HG03097 (cell line): ENCODE results near the gene NOC2L.
"Not testable (repeated sequence)": the region's sequence is repeated elsewhere in the genome, so short reads cannot be mapped to it uniquely, and the experiment has no call there.

Experiments used
- ATAC-seq: cut with Tn5 transposase; IDR thresholded peaks from one replicate; pipeline ENCODE4 v1.9.1; 2021; ENCODE audit not compliant: unreplicated experiment, low FRiP score

The NOC2L gene

GRCh38 chr1:994546-994945 lies 35.5 kb upstream of the NOC2L start:
- ATAC-seq: not testable (repeated sequence)

- no peak for ATAC-seq
Observed at GRCh38 chr1:993379-993995, 34.4 kb upstream of the NOC2L start.

GRCh38 chr1:992362-992761 lies 33.3 kb upstream of the NOC2L start:
- ATAC-seq: no peak

GRCh38 chr1:991895-992294 lies 32.8 kb upstream of the NOC2L start:
- ATAC-seq: no peak

GRCh38 chr1:991275-991674 lies 32.2 kb upstream of the NOC2L start:
- not testable (repeated sequence) for ATAC-seq

GRCh38 chr1:988061-988460 lies 29.0 kb upstream of the NOC2L start:
- not testable (repeated sequence) for ATAC-seq

- ATAC-seq: no peak
Observed at GRCh38 chr1:985126-985525, 26.1 kb upstream of the NOC2L start.

GRCh38 chr1:984476-984814 lies 25.4 kb upstream of the NOC2L start:
- no peak for ATAC-seq

- ATAC-seq: no peak
Observed at GRCh38 chr1:983798-984475, 24.9 kb upstream of the NOC2L start.

GRCh38 chr1:982765-983436 lies 23.8 kb upstream of the NOC2L start:
- ATAC-seq: no peak

GRCh38 chr1:981955-982558 lies 23.0 kb upstream of the NOC2L start, which contains the start of gene PERM1:
Gene PERM1 (minus strand): TSS chr1:982093. CDS start chr1:981029, 1,064 bp downstream.
- ATAC-seq: no peak

GRCh38 chr1:981491-981954 lies 22.5 kb upstream of the NOC2L start:
- no peak for ATAC-seq

- no peak for ATAC-seq
Observed at GRCh38 chr1:980602-981395, 21.7 kb upstream of the NOC2L start.

GRCh38 chr1:980137-980571 lies 21.1 kb upstream of the NOC2L start:
- ATAC-seq: no peak

GRCh38 chr1:979744-980072 lies 20.7 kb upstream of the NOC2L start:
- no peak for ATAC-seq

GRCh38 chr1:978835-979743 lies 20.0 kb upstream of the NOC2L start:
- no peak for ATAC-seq

GRCh38 chr1:978069-978834 lies 19.2 kb upstream of the NOC2L start:
- ATAC-seq: no peak

- ATAC-seq: not testable (repeated sequence)
Observed at GRCh38 chr1:976791-977190, 17.7 kb upstream of the NOC2L start.
